ENCODE data around the gene NYAP1. TPM values are rescaled to one million over a fixed set of nuclear protein-coding genes. Genes with fewer than 3 reads are reported as not detected.

Gene NYAP1
- total RNA-seq, 4 donors from 2014 or later: 8.8 to 21.3 (median 11.4) TPM

- Histone ChIP-seq H3K9me3 (no peaks in the 10 kb centered on the region), H3K36me3 (peaks cover 0 to 54% (median 0%) of the 10 kb centered on the region in 3 donors), H3K27ac (peak overlapping the region; percentile 28 to 94 (median 84)), H3K4me3 (no peak overlapping the region), H3K27me3 (no peaks in the 10 kb centered on the region), H3K4me1 (peaks cover 4 to 90% (median 37%) of the 10 kb centered on the region in 4 donors)
- TF ChIP-seq EP300 (IDR thresholded peaks at IDR 0.05): peak in 1 of 2 donors; percentile 32
- TF ChIP-seq, protein P1, sequence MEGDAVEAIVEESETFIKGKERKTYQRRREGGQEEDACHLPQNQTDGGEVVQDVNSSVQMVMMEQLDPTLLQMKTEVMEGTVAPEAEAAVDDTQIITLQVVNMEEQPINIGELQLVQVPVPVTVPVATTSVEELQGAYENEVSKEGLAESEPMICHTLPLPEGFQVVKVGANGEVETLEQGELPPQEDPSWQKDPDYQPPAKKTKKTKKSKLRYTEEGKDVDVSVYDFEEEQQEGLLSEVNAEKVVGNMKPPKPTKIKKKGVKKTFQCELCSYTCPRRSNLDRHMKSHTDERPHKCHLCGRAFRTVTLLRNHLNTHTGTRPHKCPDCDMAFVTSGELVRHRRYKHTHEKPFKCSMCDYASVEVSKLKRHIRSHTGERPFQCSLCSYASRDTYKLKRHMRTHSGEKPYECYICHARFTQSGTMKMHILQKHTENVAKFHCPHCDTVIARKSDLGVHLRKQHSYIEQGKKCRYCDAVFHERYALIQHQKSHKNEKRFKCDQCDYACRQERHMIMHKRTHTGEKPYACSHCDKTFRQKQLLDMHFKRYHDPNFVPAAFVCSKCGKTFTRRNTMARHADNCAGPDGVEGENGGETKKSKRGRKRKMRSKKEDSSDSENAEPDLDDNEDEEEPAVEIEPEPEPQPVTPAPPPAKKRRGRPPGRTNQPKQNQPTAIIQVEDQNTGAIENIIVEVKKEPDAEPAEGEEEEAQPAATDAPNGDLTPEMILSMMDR (IDR thresholded peaks at IDR 0.05): peak; percentile 95 to 98 (median 97)
- TF ChIP-seq POLR2A (IDR thresholded peaks at IDR 0.05): no peak
- 23 to 25% methylated on average over 13 of the region's 13 CpGs for WGBS, 2 donors
- DNase-seq (ENCODE audit: low spot score in 2 of 2): peak; percentile 86 to 93
These were observed 14.3 kb upstream of the NYAP1 start for GRCh38 chr7:100469227-100470044.

- TF ChIP-seq POLR2A (IDR thresholded peaks at IDR 0.05): no peak
- TF ChIP-seq, protein P1 (IDR thresholded peaks at IDR 0.05): no peak
- TF ChIP-seq EP300 (IDR thresholded peaks at IDR 0.05): no peak
- Histone ChIP-seq H3K36me3 (peaks cover 0 to 60% (median 0%) of the 10 kb centered on the region in 3 donors), H3K4me1 (peaks cover 4 to 93% (median 48%) of the 10 kb centered on the region in 4 donors), H3K27me3 (no peaks in the 10 kb centered on the region), H3K4me3 (no peak overlapping the region), H3K9me3 (no peaks in the 10 kb centered on the region), H3K27ac (peak overlapping the region in 3 of 4 donors; percentile 5 to 94 (median 88))
- DNase-seq (ENCODE audit: low spot score in 2 of 2): no peak
- WGBS, 2 donors: 59 to 86% methylated on average over 1 to 4 of the region's 4 CpGs
These were observed 12.7 kb upstream of the NYAP1 start for GRCh38 chr7:100471021-100471420.

- TF ChIP-seq POLR2A (IDR thresholded peaks at IDR 0.05): no peak
- TF ChIP-seq, protein P1 (IDR thresholded peaks at IDR 0.05): no peak
- no peak for TF ChIP-seq EP300 (IDR thresholded peaks at IDR 0.05)
- no peak overlapping the region for H3K4me3 ChIP-seq
- peak overlapping the region; percentile 88 to 98 (median 94) for H3K27ac ChIP-seq
- H3K27me3 ChIP-seq: no peaks in the 10 kb centered on the region
- DNase-seq (ENCODE audit: low spot score in 2 of 2): no peak
- peaks cover 4 to 95% (median 58%) of the 10 kb centered on the region in 4 donors for H3K4me1 ChIP-seq
- 58 to 64% methylated on average over 12 to 16 of the region's 16 CpGs for WGBS, 2 donors
- peaks cover 0 to 59% (median 0%) of the 10 kb centered on the region in 3 donors for H3K36me3 ChIP-seq
- H3K9me3 ChIP-seq: no peaks in the 10 kb centered on the region
These were observed 11.4 kb upstream of the NYAP1 start for GRCh38 chr7:100472121-100472851.

DNA sequence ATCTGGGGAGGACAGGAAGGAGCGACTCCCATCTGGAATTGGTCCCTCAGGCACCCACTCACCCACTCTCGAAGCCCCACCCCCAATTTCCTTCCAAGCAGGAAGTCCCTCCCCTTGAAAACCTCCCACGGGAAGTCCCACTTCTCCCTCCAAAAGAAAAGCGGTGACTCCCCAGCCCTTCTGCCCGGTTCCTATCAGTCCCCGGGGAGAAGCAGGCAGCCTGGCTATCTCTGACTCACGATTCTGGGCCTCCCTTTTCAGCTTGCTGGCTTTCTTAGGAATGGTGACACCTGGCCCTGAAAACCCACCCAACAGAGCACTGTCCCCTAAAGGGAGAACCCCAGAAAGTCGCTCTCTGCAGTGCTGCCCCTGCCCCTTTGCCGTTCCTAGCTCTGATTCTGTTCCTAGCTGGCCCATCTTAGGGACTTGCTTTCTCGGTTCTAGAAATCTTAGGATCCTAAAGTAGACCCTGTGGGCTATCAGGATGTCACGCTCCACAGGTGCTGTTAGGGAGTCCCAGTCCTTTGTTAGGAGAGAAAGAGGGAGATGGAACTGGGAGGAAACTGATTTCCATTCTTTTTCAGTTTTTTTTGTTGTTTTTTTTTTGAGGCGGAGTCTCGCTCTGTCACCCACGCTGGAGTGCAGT is 10.8 kb upstream of the NYAP1 start:
- Histone ChIP-seq H3K4me3 (no peak overlapping the region), H3K27me3 (no peaks in the 10 kb centered on the region), H3K27ac (peak overlapping the region; percentile 88 to 98 (median 94)), H3K4me1 (peaks cover 4 to 97% (median 62%) of the 10 kb centered on the region in 4 donors), H3K36me3 (peaks cover 0 to 56% (median 0%) of the 10 kb centered on the region in 3 donors), H3K9me3 (no peaks in the 10 kb centered on the region)
- WGBS, 2 donors: 38 to 43% methylated on average over 13 to 14 of the region's 14 CpGs
- TF ChIP-seq, protein P1 (IDR thresholded peaks at IDR 0.05): no peak
- TF ChIP-seq EP300 (IDR thresholded peaks at IDR 0.05): no peak
- no peak for TF ChIP-seq POLR2A (IDR thresholded peaks at IDR 0.05)
- DNase-seq (ENCODE audit: low spot score in 2 of 2): no peak
